Stimulated activated CD8-positive, alpha-beta memory T cell treated with anti-CD3 and anti-CD28 coated beads, Interleukin-12 subunit alpha, Interleukin-12 subunit beta, amount 100 ng/mL, for 1 hour (primary cell): ENCODE measurements around the gene LAIR2.

Experiments
- DNase-seq: peaks from one replicate; pipeline ENCODE4 v3.0.0-alpha.2; 2020; ENCODE audit warnings: low read depth

LAIR2 gene

DNA sequence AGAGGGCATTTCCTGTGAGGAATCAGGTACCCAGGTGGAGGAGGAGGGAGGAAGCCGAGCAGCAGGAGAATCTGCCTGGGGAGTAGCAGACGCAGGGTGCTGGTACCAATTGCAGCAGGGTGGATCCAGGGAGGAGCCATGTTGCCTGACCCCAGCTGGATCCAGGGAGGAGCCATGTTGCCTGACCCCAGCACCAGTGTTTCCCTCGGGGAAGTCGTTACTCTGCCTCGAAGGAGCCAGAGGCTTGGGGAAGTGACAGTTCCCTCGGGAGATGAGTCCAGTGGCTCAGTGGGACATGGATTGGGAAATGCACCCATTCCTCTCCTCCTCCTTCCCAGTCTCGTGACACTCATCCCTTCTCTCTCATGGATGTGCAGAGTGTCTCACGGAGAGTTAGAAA is 31.5 kb downstream of the LAIR2 start:
- no peak for DNase-seq

DNA sequence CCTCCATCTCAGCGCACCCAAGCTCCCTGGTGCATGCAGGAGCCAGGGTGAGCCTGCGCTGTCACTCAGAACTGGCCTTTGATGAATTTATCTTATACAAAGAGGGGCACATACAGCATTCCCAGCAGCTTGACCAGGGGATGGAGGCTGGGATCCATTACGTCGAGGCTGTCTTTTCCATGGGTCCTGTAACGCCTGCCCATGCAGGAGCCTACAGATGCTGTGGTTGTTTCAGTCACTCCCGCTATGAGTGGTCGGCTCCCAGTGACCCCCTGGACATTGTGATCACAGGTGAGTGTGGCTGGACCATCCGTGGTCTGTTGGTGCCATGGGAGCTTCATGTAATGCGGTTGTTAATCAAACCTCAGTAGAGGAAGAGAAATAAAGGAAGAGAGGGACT is 33.0 kb downstream of the LAIR2 start:
- DNase-seq = no peak

DNA sequence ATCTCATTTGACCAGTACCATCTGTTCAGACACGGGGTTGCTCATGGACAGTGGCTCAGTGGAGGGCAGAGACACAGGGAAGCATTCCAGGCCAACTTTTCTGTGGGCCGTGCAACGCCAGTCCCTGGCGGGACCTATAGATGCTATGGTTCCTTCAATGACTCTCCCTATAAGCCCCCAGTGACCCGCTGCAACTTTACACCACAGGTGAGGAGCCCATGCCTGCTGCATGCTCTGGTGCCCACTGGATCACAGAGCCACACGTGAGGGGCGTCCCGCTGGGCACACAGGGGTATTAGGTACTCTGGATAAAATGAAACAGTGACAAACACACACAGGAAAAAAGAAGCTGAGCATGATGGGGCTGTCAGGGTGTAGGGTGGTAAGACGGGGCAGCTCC is 34.3 kb downstream of the LAIR2 start:
- DNase-seq = no peak

- no peak for DNase-seq
Measured at GRCh38 chr19:54541712-54542111, 39.1 kb downstream of the LAIR2 start.

DNA sequence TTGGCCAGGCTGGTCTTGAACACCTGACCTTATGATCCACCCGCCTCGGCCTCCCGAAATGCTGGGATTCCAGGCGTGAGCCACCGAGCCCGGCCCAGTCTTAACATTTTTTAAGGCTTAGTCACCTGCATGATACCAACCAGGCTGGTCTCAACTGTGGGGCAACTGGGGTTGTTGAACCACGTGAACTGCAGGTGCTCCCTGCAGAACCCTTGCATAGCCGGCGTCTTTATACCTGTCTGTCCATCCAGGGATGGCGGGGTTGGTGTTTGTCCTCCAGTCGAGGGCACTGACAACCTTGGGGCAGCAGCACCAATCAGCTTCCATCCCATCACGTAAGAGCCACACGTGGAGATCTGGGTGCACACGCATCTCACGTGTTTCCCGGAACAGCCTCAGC is 46.2 kb downstream of the LAIR2 start:
- no peak for DNase-seq

- no peak for DNase-seq
Measured at GRCh38 chr19:54549224-54549623, 46.6 kb downstream of the LAIR2 start.

DNA sequence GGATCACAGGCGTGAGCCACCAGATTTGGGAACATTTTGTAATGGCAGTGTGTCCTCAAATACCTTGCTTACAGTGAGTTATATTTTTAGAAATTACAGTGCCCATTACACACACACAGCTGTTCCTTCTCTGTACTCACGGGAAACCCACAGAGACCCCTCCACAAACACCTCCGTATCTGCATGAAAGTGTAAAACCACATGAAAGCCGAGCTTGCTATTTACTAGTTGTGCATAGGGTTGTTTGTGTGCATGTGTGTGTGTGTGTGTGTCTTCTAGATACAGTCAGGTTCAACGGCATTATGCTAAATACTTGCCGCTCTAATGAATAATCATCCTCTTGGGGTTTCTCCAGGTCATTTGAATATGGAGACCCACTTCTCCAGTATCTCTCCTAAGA is 48.7 kb downstream of the LAIR2 start:
- DNase-seq = no peak

DNA sequence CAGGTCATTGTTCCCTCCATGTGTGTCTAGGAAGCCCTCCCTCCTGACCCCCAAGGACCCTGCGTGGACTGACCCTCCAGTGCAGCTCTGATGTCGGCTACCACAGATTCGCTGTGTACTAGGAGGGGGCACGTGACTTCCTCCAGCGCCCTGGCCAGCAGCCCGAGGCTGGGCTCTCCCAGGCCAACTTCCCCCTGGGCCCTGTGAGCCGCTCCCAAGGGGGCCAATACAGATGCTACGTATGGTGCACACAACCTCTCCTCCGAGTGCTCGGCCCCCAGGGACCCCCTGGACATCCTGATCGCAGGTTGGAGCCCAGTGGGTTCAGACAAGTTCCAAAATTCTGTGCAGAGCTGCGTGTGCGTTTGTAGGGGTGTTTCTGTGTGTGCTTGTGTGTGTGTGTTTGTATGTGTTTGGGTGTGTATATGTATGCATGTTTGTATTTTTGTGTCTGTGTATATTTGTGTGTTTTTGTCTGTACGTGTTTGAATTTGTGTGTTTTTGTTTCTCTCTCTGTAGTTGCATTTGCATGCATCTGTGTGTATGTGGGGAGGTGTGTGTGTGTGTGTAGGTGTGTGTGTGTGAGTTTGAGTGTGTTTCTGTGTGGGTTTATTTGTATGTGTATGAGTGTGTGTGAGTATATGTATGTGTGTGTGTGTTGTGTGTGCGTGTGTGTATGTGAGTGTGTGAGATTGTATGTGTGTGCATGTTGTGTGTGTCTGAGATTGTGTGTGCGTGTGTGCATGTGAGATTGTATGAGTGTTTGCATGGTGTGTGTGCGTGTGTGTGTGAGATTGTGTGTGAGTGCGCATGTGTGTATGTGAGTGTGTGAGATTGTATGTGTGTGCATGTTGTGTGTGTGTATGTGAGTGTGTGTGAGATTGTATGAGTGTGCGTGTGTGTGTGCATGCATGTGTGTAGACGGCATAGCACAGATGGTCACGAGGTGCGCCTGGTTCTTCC is 49.6 kb downstream of the LAIR2 start:
- DNase-seq = no peak

DNA sequence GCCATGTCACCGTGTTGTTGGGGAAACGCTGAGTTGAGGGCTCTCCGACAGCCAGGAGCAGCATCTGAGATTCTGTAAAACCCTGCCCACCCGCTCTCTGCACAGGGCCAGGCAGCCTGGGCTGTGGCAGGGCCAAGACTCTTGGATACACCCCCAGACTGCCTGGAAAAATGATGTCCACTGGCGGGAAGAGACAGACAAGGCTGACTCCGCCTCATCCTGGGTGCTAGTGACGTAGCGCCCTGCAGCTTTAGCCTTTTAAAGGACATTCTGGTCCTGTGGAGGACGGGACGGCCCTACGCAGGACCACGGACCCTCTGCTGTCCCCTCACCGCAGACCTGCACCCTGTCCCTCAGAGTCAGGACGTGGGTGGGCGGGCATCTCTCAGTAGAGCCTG is 50.3 kb downstream of the LAIR2 start:
- DNase-seq = no peak

- DNase-seq = no peak
Measured at GRCh38 chr19:54554006-54554405, 51.4 kb downstream of the LAIR2 start.

DNA sequence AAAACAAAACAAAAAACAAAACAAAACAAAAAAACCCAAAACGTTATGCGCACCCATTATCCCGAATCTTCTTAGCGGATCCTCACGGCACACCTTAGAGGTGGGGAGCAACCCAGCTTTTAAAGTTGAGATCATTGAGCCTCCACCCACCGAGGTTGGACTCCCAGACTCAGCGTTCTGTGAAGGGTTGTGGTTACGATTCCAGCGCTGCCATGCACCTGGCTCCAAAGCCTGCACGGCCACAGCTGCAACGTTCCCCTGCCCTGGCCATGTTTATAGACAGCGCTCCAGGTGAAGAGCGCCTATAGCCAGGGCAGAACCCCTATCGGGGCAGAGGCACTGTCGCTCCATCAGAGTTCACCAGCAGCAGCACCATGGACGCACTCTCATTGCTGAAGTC is 52.3 kb downstream of the LAIR2 start:
- no peak for DNase-seq

DNA sequence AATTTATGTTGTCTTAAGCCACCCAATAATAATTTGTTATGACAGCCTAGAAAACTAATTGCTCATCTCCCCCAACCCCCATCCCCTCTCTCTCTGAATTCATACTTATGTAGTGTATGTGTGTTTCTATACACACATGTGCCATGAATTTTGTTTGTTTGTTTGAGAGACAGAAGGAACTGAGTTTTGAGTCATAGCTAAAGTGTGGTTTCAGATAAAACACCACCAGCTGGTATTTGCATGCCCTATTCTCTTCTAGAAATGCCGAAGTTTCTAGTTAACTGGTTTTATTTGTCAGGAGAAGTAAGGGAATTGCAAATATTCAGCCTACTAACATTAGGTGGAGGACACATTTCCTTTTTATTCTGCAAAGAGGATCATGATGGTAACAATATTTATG is 53.6 kb downstream of the LAIR2 start:
- no peak for DNase-seq

- no peak for DNase-seq
Measured at GRCh38 chr19:54558339-54558738, 55.7 kb downstream of the LAIR2 start.
